K562 (cell line): ENCODE data around the gene MTHFSD.

Experiments
- FOXA1 ChIP-seq: fragments of 450-650 bp; IDR thresholded peaks from 2 replicates; pipeline ENCODE4 v1.6.1; 2016; ENCODE audit warnings: mild to moderate bottlenecking, borderline replicate concordance
- MAFG ChIP-seq: fragments of 450-650 bp; conservative IDR thresholded peaks from 2 replicates; pipeline ENCODE4 v1.6.1; 2016; ENCODE audit warnings: missing genetic modification characterization, missing compliant biosample characterization
- PHF8 ChIP-seq: fragments of 200-600 bp; sonication (generic); IDR thresholded peaks from 2 replicates; pipeline ENCODE4 v1.6.1; 2012; ENCODE audit warnings: mixed run types, mild to moderate bottlenecking, inconsistent platforms, low read length, moderate library complexity, borderline replicate concordance
- ZNF707 ChIP-seq: fragments of 250-450 bp; sonication (Bioruptor Pico); conservative IDR thresholded peaks from 2 replicates; pipeline ENCODE4 v1.8.0; 2022; ENCODE audit warnings: inconsistent platforms, mild to moderate bottlenecking, moderate library complexity

- TF ChIP-seq ZNF707 (CRISPR knock-in tag) (no peak), PHF8 (no peak), FOXA1 (no peak), MAFG (tag) (no peak)
Measured at GRCh38 chr16:86538196-86538780, 16.7 kb downstream of the MTHFSD start.
